Astrocyte of the spinal cord (primary cell): ENCODE data around the gene PLEKHO1.
A peak's percentile ranks its signal among the peaks of the same experiment; 100 is the strongest.
"Not testable (repeated sequence)": the region's sequence is repeated elsewhere in the genome, so short reads cannot be mapped to it uniquely, and the experiment has no call there.

Experiments used
- DNase-seq: peaks from one replicate; pipeline ENCODE4 v3.0.0; 2011; ENCODE audit warnings: low read depth, low spot score
- H3K4me3 ChIP-seq: 2 replicates; pipeline ENCODE4 v1.5.1; 2011; ENCODE audit warnings: low read depth, mild to moderate bottlenecking, low read length, moderate library complexity
- CTCF ChIP-seq: IDR thresholded peaks from 2 replicates; pipeline ENCODE4 v1.5.1; 2012; ENCODE audit warnings: low read depth, mild to moderate bottlenecking, low read length, inconsistent platforms
- in situ Hi-C: cut with HindIII; loops from 2 replicates; pipeline ENCODE4 v1.10.0; 2017; ENCODE audit warnings: low sequenced_read_pairs

Gene PLEKHO1

GRCh38 chr1:150192012-150192411, 42.3 kb downstream of the PLEKHO1 start:
- DNase-seq = peak; percentile 71
- no peak for TF ChIP-seq CTCF
- in situ Hi-C loops = no loop called here
- H3K4me3 ChIP-seq = no peak overlapping the region

- DNase-seq = peak; percentile 58
- no peak for TF ChIP-seq CTCF
- H3K4me3 ChIP-seq = no peak overlapping the region
- in situ Hi-C loops = no loop called here
Observed at GRCh38 chr1:150194381-150195031, 44.8 kb downstream of the PLEKHO1 start.

GRCh38 chr1:150196417-150196816, 46.7 kb downstream of the PLEKHO1 start:
- no peak for TF ChIP-seq CTCF
- in situ Hi-C loops = no loop called here
- DNase-seq = no peak
- no peak overlapping the region for H3K4me3 ChIP-seq

GRCh38 chr1:150207281-150207971, 57.7 kb downstream of the PLEKHO1 start:
- DNase-seq = no peak
- no peak overlapping the region for H3K4me3 ChIP-seq
- in situ Hi-C loops = no loop called here
- TF ChIP-seq CTCF = no peak

GRCh38 chr1:150208460-150208859, 58.7 kb downstream of the PLEKHO1 start:
- in situ Hi-C loops, DNase-seq, H3K4me3 ChIP-seq: not testable (repeated sequence)
